Natural killer cell (primary cell): ENCODE results near the gene CCDC63. TPM values are rescaled to one million over a fixed set of nuclear protein-coding genes. Genes with fewer than 3 reads are reported as not detected.

Experiments
- ATAC-seq, 3 donors: fragments of 150-1000 bp in 2 of 3; fragments of 200-7000 bp in 1 of 3; cut with Tn5 transposase; 1 replicate in 1 of 3; 2 replicates in 2 of 3; pipeline ENCODE4 v1.10.0; 2021; ENCODE audit warnings: mild to moderate bottlenecking in 2 of 3, moderate library complexity in 2 of 3
- DNase-seq, 2 donors: peaks; one replicate each; pipeline versions ENCODE4 v3.0.0 to v3.0.0-alpha.2; 2013 to 2021; ENCODE audit warnings: mixed read lengths in 1 of 2
- H3K27ac ChIP-seq: one replicate; pipeline ENCODE4 v1.5.1; 2013; ENCODE audit warnings: mild to moderate bottlenecking, low read length
- H3K27me3 ChIP-seq: one replicate; pipeline ENCODE4 v1.6.1; 2013; ENCODE audit warnings: low read length; ENCODE audit not compliant: control insufficient read depth, insufficient read depth
- H3K36me3 ChIP-seq: one replicate; pipeline ENCODE4 v1.6.1; 2013; ENCODE audit warnings: low read length; ENCODE audit not compliant: control insufficient read depth, insufficient read depth
- H3K4me1 ChIP-seq: one replicate; pipeline ENCODE4 v1.6.1; 2013; ENCODE audit warnings: low read length; ENCODE audit not compliant: control insufficient read depth, insufficient read depth
- H3K4me3 ChIP-seq: one replicate; pipeline ENCODE4 v1.5.1; 2013; ENCODE audit warnings: low read length
- H3K9me3 ChIP-seq: one replicate; pipeline ENCODE4 v1.6.1; 2013; ENCODE audit warnings: low read length; ENCODE audit not compliant: control insufficient read depth, insufficient read depth
- H3K27ac Mint-ChIP-seq, 2 donors: one replicate each; pipeline ENCODE4 v1.8.0; 2022; ENCODE audit warnings: mild to moderate bottlenecking in 2 of 2, mixed read lengths in 2 of 2, moderate library complexity in 1 of 2
- H3K27me3 Mint-ChIP-seq, 2 donors: one replicate each; pipeline ENCODE4 v1.8.0; 2022; ENCODE audit warnings: low read depth in 2 of 2, mixed read lengths in 2 of 2
- H3K36me3 Mint-ChIP-seq: one replicate; pipeline ENCODE4 v1.8.0; 2022; ENCODE audit warnings: mixed read lengths
- H3K4me1 Mint-ChIP-seq, 2 donors: one replicate each; pipeline ENCODE4 v1.8.0; 2022; ENCODE audit warnings: mixed read lengths in 2 of 2
- H3K4me3 Mint-ChIP-seq: one replicate; pipeline ENCODE4 v1.8.0; 2022; ENCODE audit warnings: mild to moderate bottlenecking, moderate library complexity, mixed read lengths
- H3K9me3 Mint-ChIP-seq, 2 donors: one replicate each; pipeline ENCODE4 v1.8.0; 2022; ENCODE audit warnings: mixed read lengths in 2 of 2
- WGBS: methylation state at CpG from one replicate; pipeline ENCODE4 v1.1.7; 2013; ENCODE audit warnings: missing lambda C conversion rate; ENCODE audit not compliant: insufficient coverage; 5-methylcytosine and 5-hydroxymethylcytosine counted together
- intact Hi-C: fragments of 100-400 bp; cut with micrococcal nuclease; formaldehyde crosslinking; loops from one replicate; pipeline ENCODE4 v1.14.2; 2022
- total RNA-seq, 4 donors: library from RNA; stranded (reverse); fragments of 120-200 nt in 1 of 4; gene quantifications; one replicate each; pipeline versions ENCODE4 v1.2.3 to v1.2.4, GENCODE V29; 2013 to 2022
- TF ChIP-seq, protein P1 (sequence below): fragments of 200-600 bp; IDR thresholded peaks from one replicate; pipeline ENCODE4 v1.8.0; 2022; ENCODE audit warnings: antibody characterized with exemption

CCDC63 gene
- total RNA-seq, 3 donors from 2014 or later (not counting 1 experiment from before 2014, with no cell fraction given) = not detected

DNA sequence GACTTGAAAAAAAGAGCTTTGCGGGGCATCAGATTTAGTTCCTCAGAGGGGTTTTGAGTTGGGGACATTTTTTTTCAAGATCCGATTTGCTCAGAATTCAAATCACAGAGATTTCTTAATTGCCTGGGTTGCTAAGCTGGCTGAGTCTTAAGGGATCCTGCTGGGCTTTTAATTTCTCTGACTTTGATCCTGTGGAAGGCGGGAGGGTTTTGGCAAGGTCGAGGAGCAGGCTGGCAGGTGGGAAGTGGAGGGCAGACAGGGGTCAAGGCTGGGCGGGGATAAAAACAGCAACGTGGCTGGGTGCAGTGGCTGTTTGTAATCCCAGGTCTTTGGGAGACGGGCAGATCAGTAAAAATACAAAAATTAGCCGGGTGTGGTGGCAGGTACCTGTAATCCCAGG is 33.5 kb upstream of the CCDC63 start:
- intact Hi-C loops = no loop called here
- Histone ChIP-seq H3K27ac (no peak overlapping the region), H3K36me3 (no peaks in the 10 kb centered on the region), H3K4me3 (no peak overlapping the region), H3K4me1 (no peaks in the 10 kb centered on the region), H3K27me3 (no peaks in the 10 kb centered on the region), H3K9me3 (no peaks in the 10 kb centered on the region)
- WGBS = 56% methylated on average over 8 of the region's 8 CpGs
- H3K9me3 Mint-ChIP-seq = no peaks in the 10 kb centered on the region
- no peak overlapping the region for H3K27ac Mint-ChIP-seq
- peaks cover 10 to 17% of the 10 kb centered on the region in 2 donors for H3K27me3 Mint-ChIP-seq
- ATAC-seq = no peak
- no peaks in the 10 kb centered on the region for H3K36me3 Mint-ChIP-seq
- H3K4me1 Mint-ChIP-seq = no peaks in the 10 kb centered on the region
- DNase-seq = no peak
- no peak overlapping the region for H3K4me3 Mint-ChIP-seq
- TF ChIP-seq, protein P1, sequence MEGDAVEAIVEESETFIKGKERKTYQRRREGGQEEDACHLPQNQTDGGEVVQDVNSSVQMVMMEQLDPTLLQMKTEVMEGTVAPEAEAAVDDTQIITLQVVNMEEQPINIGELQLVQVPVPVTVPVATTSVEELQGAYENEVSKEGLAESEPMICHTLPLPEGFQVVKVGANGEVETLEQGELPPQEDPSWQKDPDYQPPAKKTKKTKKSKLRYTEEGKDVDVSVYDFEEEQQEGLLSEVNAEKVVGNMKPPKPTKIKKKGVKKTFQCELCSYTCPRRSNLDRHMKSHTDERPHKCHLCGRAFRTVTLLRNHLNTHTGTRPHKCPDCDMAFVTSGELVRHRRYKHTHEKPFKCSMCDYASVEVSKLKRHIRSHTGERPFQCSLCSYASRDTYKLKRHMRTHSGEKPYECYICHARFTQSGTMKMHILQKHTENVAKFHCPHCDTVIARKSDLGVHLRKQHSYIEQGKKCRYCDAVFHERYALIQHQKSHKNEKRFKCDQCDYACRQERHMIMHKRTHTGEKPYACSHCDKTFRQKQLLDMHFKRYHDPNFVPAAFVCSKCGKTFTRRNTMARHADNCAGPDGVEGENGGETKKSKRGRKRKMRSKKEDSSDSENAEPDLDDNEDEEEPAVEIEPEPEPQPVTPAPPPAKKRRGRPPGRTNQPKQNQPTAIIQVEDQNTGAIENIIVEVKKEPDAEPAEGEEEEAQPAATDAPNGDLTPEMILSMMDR = no peak

DNA sequence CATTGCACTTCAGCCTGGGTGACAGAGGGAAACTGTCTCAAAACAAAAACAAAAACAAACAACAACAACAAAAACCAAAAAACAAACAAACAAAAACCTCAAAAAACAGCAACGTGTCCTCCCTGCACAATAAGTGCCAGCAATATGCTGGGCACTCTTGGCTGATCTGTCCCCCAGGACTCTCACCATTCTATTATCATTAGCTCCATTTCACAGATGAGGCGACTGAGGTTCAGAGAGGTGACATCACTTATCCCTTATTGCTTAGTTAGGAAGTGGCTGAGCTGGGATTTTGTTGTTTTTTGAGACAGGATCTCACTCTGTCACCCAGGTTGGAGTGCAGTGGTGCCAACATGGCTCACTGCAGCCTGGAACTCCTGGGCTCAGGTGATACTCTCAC is 33.0 kb upstream of the CCDC63 start:
- Histone ChIP-seq H3K4me3 (no peak overlapping the region), H3K27ac (no peak overlapping the region), H3K9me3 (no peaks in the 10 kb centered on the region), H3K36me3 (no peaks in the 10 kb centered on the region), H3K4me1 (no peaks in the 10 kb centered on the region), H3K27me3 (no peaks in the 10 kb centered on the region)
- DNase-seq = no peak
- no peak for ATAC-seq
- H3K27me3 Mint-ChIP-seq = peaks cover 10 to 17% of the 10 kb centered on the region in 2 donors
- H3K9me3 Mint-ChIP-seq = no peaks in the 10 kb centered on the region
- no peak overlapping the region for H3K27ac Mint-ChIP-seq
- WGBS = 64% methylated on average over 1 of the region's 2 CpGs
- H3K4me1 Mint-ChIP-seq = no peaks in the 10 kb centered on the region
- intact Hi-C loops = no loop called here
- TF ChIP-seq, protein P1 = no peak
- H3K4me3 Mint-ChIP-seq = no peak overlapping the region
- no peaks in the 10 kb centered on the region for H3K36me3 Mint-ChIP-seq

DNA sequence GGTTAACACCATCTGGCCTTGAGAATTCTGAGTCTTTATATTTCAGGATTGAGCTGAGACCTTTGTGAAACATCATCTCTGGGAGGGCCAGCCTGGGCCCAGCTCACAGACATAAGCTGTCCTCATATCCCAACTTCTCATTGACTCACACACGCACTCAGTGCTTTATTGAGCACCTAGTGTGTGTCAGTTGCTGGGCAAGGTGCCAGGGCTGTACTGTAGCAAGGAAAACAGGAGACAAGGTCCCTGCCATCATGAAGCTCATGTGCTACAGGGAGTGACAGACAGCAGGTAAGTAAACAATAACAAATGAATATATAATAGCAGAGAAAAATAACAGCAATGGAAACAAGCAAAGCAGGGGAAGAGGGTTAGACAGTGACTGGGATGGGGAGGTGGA is 30.5 kb upstream of the CCDC63 start:
- WGBS = 100% methylated on average over 1 of the region's 1 CpG
- TF ChIP-seq, protein P1 = no peak

DNA sequence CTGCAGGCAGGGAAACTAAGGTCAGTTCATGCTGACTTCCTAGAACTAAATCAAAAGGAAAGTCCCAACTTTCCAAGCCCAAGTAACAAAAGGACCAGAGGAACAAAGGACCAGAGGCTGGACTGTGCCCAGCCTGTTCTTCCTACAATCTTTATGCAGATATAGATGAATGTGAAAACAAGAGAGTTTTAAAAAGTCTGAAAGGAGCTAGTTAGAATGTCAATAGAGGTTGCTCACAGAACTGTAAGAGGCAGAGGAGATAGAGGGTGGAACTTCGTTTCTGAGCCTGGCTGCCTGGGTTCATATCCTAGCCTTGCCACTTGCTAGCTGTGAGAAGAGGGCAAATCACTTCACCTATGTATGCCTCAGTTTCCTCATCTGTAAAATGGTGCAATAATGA is 30.0 kb upstream of the CCDC63 start:
- intact Hi-C loops = no loop called here
- no peaks in the 10 kb centered on the region for H3K36me3 Mint-ChIP-seq
- 86% methylated on average over 1 of the region's 1 CpG for WGBS
- no peak overlapping the region for H3K27ac ChIP-seq
- no peaks in the 10 kb centered on the region for H3K4me1 ChIP-seq
- H3K27ac Mint-ChIP-seq = no peak overlapping the region
- H3K9me3 Mint-ChIP-seq = no peaks in the 10 kb centered on the region
- no peak overlapping the region for H3K4me3 ChIP-seq
- TF ChIP-seq, protein P1 = no peak
- no peaks in the 10 kb centered on the region for H3K27me3 ChIP-seq
- no peaks in the 10 kb centered on the region for H3K36me3 ChIP-seq
- H3K4me3 Mint-ChIP-seq = no peak overlapping the region
- no peak for DNase-seq
- no peak for ATAC-seq
- H3K4me1 Mint-ChIP-seq = no peaks in the 10 kb centered on the region
- no peaks in the 10 kb centered on the region for H3K9me3 ChIP-seq
- peaks cover 15 to 17% of the 10 kb centered on the region in 2 donors for H3K27me3 Mint-ChIP-seq

More for the DNA sequence above, 30.5 kb upstream of the CCDC63 start:
- Histone ChIP-seq H3K4me3 (no peak overlapping the region), H3K27ac (no peak overlapping the region), H3K27me3 (no peaks in the 10 kb centered on the region), H3K4me1 (no peaks in the 10 kb centered on the region), H3K36me3 (no peaks in the 10 kb centered on the region), H3K9me3 (no peaks in the 10 kb centered on the region)
- Mint-ChIP-seq H3K9me3 (no peaks in the 10 kb centered on the region), H3K4me3 (no peak overlapping the region), H3K27ac (no peak overlapping the region), H3K4me1 (no peaks in the 10 kb centered on the region), H3K27me3 (peaks cover 15 to 17% of the 10 kb centered on the region in 2 donors), H3K36me3 (no peaks in the 10 kb centered on the region)
- intact Hi-C loops = no loop called here
- DNase-seq (no peak), ATAC-seq (no peak)
